ENCODE results near the gene RAG1. TPM values are rescaled to one million over a fixed set of nuclear protein-coding genes. Genes with fewer than 3 reads are reported as not detected.

The RAG1 gene
- total RNA-seq, 4 donors from 2014 or later: 0.22 to 0.60 (median 0.41) TPM

DNA sequence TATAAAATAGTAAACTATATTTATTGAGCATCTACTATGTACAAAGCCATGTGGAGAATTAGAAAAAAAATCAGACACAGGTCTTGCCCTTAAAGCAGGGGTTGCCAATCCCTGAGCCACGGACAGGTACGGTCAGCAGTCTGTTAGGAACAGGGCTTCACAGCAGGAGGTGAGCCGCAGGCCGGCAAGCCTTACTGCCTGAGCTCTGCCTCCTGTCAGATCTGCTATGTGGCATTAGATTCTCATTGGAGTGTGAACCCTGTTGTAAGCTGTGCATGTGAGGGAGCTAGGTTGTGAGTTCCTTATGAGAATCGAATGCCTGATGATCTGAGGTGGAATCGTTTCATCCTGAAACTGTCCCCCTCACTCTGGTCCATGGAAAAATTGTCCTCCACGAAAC, 32.4 kb downstream of the RAG1 start:
- Histone ChIP-seq H3K27ac (no peak overlapping the region), H3K4me1 (peaks cover 0 to 11% (median 0%) of the 10 kb centered on the region in 4 donors), H3K36me3 (no peaks in the 10 kb centered on the region), H3K9me3 (no peaks in the 10 kb centered on the region), H3K4me3 (no peak overlapping the region), H3K27me3 (no peaks in the 10 kb centered on the region)
- WGBS, 2 donors: 82% methylated on average over 7 of the region's 7 CpGs
- TF ChIP-seq EP300 (IDR thresholded peaks at IDR 0.05) (no peak), POLR2A (IDR thresholded peaks at IDR 0.05) (no peak)
- TF ChIP-seq, protein P1, sequence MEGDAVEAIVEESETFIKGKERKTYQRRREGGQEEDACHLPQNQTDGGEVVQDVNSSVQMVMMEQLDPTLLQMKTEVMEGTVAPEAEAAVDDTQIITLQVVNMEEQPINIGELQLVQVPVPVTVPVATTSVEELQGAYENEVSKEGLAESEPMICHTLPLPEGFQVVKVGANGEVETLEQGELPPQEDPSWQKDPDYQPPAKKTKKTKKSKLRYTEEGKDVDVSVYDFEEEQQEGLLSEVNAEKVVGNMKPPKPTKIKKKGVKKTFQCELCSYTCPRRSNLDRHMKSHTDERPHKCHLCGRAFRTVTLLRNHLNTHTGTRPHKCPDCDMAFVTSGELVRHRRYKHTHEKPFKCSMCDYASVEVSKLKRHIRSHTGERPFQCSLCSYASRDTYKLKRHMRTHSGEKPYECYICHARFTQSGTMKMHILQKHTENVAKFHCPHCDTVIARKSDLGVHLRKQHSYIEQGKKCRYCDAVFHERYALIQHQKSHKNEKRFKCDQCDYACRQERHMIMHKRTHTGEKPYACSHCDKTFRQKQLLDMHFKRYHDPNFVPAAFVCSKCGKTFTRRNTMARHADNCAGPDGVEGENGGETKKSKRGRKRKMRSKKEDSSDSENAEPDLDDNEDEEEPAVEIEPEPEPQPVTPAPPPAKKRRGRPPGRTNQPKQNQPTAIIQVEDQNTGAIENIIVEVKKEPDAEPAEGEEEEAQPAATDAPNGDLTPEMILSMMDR (IDR thresholded peaks at IDR 0.05): no peak
- DNase-seq (ENCODE audit: low spot score in 2 of 2): no peak

DNA sequence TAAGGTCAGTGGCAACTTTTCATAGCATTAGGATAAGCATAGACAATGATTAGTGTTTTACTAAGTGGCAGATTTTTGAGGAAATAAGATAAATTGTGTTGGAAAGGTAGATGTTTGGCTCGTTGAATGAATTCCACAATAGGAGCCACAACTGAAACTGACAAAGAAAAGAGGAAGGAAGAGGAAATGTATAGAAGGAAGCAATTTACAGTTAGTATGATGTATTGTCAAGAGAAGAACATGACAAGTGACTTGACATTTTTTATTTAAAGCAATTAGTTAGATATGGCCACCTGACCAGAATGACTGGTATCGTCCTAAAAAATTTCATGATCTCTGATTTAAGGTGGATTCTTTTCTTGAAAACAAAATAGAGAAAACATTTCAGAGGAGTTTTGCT, 33.3 kb downstream of the RAG1 start:
- TF ChIP-seq POLR2A (IDR thresholded peaks at IDR 0.05) (no peak), EP300 (IDR thresholded peaks at IDR 0.05) (no peak)
- TF ChIP-seq, protein P1 (IDR thresholded peaks at IDR 0.05): no peak
- Histone ChIP-seq H3K9me3 (no peaks in the 10 kb centered on the region), H3K27me3 (no peaks in the 10 kb centered on the region), H3K36me3 (no peaks in the 10 kb centered on the region), H3K4me1 (peaks cover 0 to 3% (median 0%) of the 10 kb centered on the region in 4 donors), H3K27ac (no peak overlapping the region), H3K4me3 (no peak overlapping the region)
- DNase-seq (ENCODE audit: low spot score in 2 of 2): no peak
- 73 to 91% methylated on average over 2 of the region's 2 CpGs for WGBS, 2 donors

DNA sequence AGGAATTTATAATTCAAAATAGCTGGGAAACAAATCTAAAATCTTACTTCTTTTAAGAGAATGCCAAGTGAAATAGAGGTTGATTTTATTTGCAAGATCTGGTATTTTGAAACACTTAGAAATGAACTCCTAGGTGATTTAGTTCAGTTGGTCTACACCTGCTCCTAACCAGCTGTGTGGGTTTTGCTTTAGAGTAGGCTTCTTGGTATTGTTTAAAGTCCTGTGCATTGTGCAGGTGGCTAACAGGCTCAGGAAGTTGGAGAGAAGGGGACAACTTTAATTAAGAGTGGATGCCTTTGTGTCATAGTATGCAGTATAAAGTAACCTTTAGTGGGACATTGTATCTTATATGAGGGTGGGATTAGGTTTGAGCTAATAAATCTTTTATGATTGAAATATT, 34.3 kb downstream of the RAG1 start:
- TF ChIP-seq EP300 (IDR thresholded peaks at IDR 0.05) (no peak), POLR2A (IDR thresholded peaks at IDR 0.05) (no peak)
- TF ChIP-seq, protein P1 (IDR thresholded peaks at IDR 0.05): no peak
- Histone ChIP-seq H3K4me3 (no peak overlapping the region), H3K9me3 (no peaks in the 10 kb centered on the region), H3K27me3 (no peaks in the 10 kb centered on the region), H3K36me3 (no peaks in the 10 kb centered on the region), H3K4me1 (no peaks in the 10 kb centered on the region), H3K27ac (no peak overlapping the region)
- DNase-seq (ENCODE audit: low spot score in 2 of 2): no peak

DNA sequence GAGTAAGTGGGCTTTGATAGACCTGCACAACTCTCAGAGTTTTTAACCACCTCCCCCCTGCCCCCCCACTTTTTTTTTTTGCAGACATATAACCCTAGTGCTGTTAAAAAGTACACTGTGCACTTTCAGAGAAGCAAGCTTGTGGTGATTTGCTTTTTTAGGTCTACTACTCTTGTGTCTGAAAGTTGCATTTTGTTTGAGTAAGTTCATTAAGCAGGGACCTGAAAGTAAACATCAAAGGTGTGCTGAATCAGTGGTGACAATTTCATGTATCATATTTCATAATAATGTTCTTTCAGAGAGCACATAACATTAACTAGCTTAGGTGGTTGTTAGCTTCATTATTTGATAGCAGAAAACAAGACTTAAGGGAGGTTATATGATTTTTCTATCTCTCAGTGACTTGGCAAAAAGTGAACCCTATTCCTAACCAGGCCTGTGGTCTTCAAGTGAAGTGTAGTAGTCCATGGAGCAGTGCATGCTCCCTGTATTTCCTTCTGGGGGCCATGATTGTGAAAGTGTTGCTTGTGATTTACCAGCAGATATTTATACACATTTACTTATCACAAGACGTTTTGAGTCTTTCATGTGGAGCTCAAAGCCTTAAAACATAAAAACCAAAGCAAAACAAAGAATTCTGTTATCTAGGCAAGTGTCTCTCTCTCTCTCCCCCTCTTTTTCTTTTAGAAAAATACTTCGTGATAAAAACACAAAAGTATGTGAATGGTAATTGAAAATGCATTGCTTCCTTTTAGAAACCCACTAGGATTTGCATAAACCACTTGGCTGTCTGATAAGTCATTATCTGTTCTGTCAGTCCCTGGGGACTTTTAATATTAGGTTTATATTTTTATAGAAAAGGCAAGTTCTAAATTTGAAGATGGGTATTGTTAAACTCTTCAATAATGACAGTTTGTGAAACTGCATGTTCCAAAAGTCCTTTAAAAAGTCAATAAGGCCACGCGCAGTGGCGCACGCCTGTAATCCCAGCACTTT, 37.7 kb downstream of the RAG1 start:
- H3K27ac ChIP-seq: no peak overlapping the region
- no peaks in the 10 kb centered on the region for H3K9me3 ChIP-seq
- no peak overlapping the region for H3K4me3 ChIP-seq
- no peak for DNase-seq (ENCODE audit: low spot score in 2 of 2)
- 76 to 78% methylated on average over 6 of the region's 6 CpGs for WGBS, 2 donors
- H3K4me1 ChIP-seq: no peaks in the 10 kb centered on the region
- peaks cover 0 to 8% (median 0%) of the 10 kb centered on the region in 3 donors for H3K36me3 ChIP-seq
- no peaks in the 10 kb centered on the region for H3K27me3 ChIP-seq
- TF ChIP-seq EP300 (IDR thresholded peaks at IDR 0.05) (no peak), POLR2A (IDR thresholded peaks at IDR 0.05) (no peak)
- TF ChIP-seq, protein P1 (IDR thresholded peaks at IDR 0.05): no peak

DNA sequence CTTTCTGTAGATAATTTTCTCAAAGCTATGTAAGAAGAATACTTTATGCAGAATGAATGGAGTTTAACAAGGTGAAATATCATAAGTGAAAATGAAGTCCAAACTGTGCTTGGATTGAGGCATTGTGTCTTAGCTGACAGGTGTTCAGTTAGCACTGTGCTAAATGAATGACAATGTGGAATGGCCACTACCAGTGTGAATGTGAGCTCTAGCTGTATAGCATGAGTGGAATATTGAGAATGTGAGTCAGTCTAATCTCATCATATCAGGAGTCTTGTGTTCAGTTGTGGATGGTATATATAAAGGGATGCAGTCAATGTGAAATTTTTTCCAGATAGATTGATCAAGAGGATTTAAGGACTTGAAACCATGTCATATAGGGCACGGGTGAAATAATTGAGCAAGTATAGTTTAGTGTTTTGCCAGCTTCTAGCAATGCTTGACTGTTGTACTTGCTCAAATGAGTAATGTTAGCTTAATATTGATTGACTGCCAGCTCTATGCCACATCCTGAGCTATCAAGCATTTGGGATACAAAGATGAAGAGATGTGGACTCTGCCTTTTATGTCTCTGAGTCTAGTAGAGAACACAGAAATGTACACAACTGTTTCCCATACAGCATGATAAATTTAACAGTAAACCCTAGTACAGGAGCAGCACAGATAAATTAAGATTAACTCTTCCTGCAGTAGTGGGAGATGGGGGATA, 40.8 kb downstream of the RAG1 start:
- 78 to 81% methylated on average over 1 of the region's 1 CpG for WGBS, 2 donors
- H3K9me3 ChIP-seq: no peaks in the 10 kb centered on the region
- no peak for TF ChIP-seq EP300 (IDR thresholded peaks at IDR 0.05)
- TF ChIP-seq POLR2A (IDR thresholded peaks at IDR 0.05): no peak
- TF ChIP-seq, protein P1 (IDR thresholded peaks at IDR 0.05): no peak
- H3K27ac ChIP-seq: no peak overlapping the region
- H3K27me3 ChIP-seq: no peaks in the 10 kb centered on the region
- H3K4me1 ChIP-seq: no peaks in the 10 kb centered on the region
- peaks cover 0 to 16% (median 0%) of the 10 kb centered on the region in 3 donors for H3K36me3 ChIP-seq
- H3K4me3 ChIP-seq: no peak overlapping the region
- no peak for DNase-seq (ENCODE audit: low spot score in 2 of 2)

All from tibial nerve (tissue), 4 donors.